GM19452 (cell line): ENCODE data around the gene AP1G2.
"Not testable (repeated sequence)": the region's sequence is repeated elsewhere in the genome, so short reads cannot be mapped to it uniquely, and the experiment has no call there.

Experiments used
- ATAC-seq: cut with Tn5 transposase; IDR thresholded peaks from one replicate; pipeline ENCODE4 v1.9.1; 2021; ENCODE audit not compliant: unreplicated experiment

Gene AP1G2, protein sequence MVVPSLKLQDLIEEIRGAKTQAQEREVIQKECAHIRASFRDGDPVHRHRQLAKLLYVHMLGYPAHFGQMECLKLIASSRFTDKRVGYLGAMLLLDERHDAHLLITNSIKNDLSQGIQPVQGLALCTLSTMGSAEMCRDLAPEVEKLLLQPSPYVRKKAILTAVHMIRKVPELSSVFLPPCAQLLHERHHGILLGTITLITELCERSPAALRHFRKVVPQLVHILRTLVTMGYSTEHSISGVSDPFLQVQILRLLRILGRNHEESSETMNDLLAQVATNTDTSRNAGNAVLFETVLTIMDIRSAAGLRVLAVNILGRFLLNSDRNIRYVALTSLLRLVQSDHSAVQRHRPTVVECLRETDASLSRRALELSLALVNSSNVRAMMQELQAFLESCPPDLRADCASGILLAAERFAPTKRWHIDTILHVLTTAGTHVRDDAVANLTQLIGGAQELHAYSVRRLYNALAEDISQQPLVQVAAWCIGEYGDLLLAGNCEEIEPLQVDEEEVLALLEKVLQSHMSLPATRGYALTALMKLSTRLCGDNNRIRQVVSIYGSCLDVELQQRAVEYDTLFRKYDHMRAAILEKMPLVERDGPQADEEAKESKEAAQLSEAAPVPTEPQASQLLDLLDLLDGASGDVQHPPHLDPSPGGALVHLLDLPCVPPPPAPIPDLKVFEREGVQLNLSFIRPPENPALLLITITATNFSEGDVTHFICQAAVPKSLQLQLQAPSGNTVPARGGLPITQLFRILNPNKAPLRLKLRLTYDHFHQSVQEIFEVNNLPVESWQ

DNA sequence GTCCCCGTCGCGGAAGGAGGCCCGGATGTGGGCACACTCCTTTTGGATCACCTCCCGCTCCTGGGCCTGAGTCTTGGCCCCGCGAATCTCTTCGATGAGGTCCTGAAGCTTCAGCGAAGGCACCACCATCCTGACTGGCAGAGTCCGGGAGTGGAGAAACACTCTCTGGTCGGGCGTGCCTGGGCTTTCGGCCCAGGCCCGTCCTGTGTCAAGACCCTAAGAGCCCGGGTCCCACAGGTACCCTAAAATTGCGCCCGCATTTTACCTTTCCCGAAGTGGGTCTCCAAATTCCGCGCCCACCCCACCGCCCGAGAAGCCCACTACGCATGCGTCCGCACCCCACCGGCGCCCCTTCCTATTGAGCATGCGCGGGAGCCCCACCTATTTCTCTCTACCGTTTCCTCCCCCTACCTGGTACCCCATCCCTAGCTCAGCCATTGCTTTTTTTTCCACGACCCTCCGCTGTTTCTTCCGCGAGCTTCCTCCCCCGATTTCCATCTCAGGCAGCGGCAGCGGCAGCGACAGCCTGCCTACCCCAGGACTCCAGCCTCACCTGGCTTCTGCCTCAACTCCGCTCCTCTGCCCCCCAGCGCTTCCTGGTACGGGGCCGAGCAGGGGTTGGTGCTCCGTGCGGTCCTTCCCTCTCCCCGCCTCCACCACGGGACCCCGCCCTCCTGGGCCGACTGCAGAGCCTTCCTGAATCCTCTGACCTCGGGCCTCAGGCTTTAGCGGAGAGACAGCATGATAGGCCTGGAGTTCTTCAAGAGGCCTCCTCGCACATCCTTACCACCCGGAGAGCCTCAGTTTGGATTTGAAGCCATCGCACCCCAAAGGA lies at the start of gene AP1G2:
TSS of gene AP1G2 (minus strand) at position 606 of the 835 bp plus-strand sequence. CDS start at position 129, 477 bp downstream.
- ATAC-seq = peak; percentile 83

DNA sequence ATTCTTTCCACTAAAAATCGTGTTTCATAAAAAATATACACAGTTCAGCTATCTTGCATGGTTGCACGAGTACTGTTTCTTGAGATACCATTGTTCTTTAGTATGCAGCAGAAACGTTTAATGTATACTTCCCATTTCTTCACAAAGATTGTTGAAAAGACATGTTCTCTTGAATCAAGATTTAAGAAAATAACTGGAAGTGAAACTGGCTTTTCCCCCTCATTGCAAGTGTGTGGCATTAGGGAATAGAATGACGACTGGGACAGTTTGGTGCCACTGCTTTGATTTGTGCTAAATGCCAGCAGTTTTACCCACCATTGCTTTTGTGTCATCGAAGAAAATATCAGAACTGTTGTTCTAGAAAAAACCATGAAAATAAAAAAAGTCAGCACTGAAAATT lies 48.3 kb upstream of the AP1G2 start:
- no peak for ATAC-seq

DNA sequence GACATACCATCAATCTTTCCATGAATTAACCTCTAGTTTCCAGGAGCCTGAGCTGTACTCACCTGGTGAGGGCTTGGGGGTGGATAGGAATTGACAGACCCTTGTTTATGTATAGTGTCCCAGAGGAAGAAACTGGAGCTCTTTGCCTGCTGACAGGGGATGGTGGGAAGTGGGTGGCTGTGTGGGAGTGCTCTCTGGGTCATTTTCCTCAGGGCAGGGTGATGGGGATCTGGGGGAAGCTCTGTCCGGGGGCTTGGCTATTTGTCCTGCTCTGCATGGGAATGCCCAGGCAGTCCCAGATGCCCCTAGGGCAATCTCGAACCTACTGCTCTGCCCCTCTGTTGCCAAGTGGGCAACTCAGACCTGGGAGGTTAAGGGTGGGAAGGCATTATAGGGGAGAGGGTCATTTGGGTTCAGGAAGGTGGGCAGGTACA lies 46.8 kb upstream of the AP1G2 start:
- ATAC-seq = no peak

DNA sequence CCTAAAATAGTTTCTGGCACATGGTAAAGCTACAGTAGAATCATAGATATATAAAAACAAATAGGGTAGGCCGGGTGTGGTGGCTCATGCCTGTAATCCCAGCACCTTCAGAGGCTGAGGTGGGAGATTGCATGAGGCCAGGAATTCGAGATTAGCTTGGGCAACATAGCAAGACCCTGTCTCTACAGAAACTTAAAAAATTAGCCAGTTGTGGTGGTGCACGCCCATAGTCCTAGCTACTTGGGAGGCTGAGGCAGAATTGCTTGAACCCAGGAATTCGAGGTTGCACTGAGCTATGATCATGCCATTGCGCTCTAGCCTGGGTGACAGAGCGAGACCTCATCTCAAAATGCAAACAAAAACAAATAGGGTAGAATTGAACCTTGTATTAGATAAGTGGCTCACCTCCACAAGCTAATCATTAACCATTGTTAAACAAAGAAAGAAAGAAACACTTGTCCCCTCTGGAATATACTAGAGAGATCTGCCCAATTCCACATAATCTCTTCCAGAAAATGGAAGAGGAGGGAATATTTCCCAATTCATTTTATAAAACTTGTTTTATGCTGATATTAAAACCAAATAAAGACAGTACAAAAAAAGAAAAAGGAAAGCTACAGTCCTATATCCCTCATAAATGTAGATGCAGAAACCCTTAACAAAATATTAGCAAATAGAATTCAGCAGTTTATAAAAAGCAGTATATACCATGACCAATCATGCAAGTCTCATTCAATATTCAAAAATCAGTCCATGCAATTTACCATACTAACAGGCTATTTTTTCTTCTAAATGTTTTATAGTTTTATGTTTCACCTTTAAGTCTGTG lies 45.9 kb upstream of the AP1G2 start:
- ATAC-seq = no peak

DNA sequence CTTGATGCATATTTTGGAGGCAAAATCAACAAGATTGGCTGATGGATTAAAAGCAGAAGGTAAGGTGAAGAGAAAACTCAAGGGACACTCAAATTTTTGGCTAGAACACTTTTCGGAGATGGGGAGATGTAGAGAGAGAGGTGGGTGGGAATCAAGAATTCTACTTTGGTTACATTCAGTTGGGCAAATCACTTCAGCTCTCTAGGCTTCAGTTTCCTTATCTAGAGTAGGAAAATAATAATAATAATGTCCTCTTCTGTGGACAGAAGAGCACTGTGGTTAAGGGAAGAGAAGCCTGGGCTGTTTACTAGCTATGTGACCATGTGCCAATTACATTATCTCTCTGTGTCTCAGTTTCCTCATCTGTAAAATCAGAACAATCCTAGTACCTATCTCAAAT lies 45.2 kb upstream of the AP1G2 start:
- ATAC-seq = no peak

DNA sequence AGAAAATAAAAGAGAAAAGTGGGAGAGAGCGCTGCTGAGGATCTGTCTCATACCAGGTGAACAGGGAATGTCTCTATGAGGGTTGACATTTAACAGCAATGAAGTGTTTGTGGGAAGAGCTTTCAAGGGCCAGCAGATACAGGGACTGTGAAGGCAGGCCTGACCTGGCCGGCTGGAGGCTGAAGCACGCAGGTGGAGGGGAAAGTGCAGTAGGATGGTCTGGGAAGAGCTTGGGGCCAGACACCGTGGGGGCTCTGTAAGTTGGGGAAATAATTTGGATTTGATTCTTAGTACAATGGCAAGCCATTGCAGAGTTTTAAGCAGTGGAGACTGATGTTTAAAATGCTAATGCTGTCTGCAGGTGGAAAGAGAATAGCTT lies 44.8 kb upstream of the AP1G2 start:
- no peak for ATAC-seq

DNA sequence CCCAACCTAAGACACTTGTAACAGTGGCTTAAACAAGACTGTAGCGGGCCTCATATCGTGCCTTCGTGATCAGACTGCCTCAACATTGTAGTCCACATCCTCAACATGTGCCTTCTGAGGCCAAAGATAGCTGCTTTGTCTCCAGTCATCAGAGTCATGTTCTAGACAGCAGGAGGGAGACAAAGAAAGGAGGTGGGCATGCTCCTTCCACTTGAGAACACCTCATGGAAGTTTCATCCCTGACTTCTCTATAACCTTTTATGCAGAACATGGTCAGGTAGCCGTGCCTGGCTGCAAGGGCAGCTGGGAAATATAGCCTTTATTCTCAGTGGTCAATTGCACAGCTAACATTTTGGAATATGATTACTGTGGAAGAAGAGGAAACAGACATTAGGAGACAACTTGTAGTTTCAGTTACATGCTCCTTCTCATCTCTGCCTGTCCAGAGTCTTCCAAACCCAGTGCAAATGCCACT lies 43.3 kb upstream of the AP1G2 start:
- no peak for ATAC-seq

DNA sequence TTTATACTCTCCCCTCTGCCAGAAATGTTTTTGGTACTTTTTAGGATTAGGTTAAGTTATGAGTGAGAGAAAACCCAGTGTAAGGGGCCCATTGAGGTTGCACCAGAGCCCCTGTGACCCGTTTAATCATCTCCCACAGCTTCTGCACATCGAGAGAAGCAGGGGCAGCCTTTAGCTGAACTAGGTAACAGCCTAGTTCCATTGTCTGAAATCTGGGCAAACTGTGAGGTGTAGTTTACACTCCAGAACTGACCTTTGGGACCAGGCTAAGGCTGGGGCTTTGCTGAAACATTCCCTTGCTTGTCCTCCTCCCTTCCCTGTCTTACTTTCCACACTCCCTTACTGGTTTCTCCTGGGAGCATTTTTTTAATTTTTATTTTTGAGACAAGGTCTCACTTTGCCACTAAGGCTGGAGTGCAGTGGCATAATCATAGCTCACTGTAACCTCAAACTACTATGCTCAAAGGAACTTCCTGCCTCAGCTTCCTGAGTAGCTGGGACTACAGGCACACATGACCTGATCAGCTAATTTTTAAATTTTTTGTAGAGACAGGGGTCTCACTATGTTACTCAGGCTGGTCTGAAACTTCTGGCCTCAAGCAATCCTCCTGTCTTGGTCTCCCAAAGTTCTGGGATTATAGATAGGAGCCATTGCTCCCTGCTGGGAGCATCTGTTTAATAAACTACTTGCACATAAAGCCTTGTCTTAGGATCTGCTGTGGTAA lies 42.7 kb upstream of the AP1G2 start:
- ATAC-seq = no peak

DNA sequence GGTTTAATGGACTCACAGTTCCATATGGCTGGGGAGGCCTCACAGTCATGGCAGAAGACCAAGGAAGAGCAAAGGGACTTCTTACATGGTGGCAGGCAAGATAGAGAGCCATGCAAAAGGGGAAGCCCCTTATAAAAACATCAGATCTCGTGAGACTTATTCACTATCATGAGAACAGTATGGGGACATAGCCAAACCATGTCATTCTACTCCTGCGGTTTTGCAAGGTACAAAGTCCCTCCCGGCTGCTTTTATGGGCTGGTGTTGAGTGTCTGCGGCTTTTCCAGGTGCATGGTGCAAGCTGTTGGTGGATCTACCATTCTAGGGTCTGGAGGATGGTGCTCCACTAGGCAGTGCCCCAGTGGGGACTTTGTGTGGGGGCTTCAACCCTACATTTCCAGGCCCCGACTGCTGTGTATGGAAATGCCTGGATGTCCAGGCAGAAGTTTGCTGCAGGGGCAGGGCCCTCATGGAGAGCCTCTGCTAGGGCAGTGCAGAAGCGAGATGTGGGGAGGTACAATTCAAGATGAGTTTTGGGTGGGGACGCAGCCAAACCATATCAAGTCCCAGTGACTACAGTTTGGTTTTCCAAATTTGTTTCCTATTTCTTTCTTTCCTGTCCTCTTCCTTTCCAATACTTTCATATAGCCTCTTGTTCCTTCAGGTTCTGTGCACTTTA lies 42.0 kb upstream of the AP1G2 start:
- ATAC-seq = not testable (repeated sequence)

DNA sequence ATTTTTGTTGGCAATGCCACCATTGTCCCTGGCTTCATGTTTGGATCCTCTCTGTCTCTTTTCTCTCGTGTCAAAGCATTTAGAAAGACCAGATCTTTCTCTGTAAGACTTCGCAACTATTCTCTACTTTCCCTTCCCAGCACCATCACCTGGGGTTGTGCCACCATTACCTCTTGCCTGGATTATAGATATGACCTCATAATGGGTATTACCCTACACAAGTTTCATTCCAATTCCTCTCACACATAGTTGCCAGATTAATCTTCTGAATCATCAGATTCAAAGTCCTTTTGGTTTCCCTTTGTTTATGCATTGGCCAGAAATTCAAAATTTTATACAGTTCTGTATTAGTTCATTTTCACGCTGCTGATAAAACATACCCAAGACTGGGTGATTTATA lies 41.4 kb upstream of the AP1G2 start:
- ATAC-seq = no peak

DNA sequence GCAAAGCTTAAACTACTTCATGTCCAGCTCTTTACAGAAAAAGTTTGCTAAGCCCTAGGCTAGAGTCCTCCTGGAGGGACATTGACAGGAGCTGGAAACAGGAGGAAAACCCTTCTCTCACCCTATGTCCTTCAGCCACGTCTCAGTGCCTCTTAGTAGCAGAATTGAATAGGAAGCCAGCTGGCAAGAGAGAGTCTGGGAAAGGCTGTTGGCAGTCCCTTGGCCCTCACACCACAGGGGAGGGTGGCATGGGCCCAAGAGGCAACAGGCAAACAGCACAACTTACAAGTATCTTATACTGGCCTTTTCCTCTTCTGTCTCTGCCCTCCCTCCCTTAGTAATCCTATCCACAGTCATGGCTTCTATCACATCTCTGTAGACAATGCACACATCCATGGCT lies 40.9 kb upstream of the AP1G2 start:
- no peak for ATAC-seq

DNA sequence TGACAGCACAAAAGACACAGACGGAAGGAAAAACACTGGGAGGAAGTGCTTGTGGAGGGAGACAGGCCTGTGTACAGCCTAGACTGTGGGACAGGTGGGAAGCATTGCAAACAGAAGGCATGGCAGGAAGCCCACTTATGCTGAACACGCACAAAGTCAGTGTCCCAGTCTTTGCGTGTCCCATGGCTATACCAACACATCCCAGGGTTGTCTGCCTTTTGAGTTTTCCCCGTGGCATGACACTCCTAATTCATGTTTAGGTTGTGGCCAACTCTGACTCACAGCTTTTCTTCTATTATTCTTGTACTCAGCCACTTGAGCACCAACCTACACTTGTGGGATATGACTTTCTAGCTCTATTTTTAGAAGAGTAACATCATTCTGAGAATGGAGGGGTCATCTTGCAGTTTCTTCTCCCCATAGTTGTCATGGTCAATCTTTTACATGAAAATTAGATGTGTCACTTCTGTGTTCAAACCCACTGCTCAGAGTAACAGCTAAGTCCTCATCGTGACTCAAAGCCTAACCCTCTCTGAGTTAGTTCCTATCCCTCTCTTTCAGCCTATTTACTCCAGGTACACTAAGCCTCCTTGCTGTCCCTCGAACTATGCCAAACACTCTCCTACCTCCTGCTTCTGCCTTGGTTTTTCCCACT lies 38.5 kb upstream of the AP1G2 start:
- ATAC-seq = peak; percentile 78

DNA sequence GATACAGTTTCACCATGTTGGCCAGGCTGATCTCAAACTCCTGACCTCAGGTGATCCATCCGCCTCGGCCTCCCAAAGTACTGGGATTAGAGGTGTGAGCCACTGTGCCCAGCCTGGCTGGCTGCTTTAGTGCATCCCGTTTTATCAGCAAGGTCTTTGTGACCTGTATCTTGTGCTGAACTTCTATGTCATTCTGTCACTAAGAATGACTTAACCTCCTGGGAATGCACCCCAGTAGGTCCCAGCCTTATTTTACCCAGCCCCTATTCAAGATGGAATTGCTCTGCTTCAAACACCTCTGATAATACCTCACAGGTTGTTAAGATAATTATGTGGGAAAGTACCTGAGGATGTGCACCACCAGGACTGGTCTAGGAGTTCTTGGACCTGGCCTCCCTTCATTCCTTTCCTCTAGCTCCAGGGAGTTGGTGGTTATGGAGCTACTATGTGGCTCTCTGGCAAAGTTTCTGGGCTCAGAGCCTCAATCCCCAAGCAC lies 37.1 kb upstream of the AP1G2 start:
- no peak for ATAC-seq

DNA sequence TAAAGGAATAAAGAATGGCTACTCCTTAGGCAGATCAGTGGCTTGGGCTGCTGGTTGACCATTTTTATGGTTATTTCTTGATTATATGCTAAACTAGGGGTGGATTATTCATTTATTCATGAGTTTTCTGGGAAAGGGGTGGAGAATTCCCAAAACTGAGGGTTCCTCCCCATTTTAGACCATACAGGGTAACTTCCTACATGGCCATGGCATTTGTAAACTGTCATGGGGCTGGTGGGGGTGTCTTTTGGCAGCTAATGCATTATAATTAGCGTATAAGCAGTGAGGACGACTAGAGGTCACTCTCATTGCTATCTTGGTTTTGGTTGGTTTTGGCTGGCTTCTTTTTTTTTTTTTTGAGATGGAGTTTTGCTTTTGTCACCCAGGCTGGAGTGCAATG lies 36.6 kb upstream of the AP1G2 start:
- no peak for ATAC-seq

DNA sequence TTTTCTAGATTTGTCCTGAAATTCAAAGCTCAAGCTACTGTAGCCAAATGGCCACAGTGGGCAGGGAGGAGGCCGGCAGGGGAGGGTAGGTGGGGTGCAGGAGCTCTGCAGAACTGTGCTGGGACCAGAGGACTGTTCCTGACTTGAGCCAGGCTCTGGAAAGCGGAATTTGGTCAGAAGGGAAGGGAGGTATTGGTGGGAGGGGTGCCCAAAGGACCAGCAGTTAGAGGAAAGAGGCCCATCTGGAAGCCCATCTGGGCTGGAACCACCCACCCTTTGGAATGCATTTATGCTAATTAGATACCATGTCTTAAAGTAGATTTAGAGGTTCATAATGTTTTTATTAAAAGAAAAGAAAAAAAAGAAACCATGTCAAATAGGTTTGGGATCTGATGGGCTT lies 35.5 kb upstream of the AP1G2 start:
- no peak for ATAC-seq

DNA sequence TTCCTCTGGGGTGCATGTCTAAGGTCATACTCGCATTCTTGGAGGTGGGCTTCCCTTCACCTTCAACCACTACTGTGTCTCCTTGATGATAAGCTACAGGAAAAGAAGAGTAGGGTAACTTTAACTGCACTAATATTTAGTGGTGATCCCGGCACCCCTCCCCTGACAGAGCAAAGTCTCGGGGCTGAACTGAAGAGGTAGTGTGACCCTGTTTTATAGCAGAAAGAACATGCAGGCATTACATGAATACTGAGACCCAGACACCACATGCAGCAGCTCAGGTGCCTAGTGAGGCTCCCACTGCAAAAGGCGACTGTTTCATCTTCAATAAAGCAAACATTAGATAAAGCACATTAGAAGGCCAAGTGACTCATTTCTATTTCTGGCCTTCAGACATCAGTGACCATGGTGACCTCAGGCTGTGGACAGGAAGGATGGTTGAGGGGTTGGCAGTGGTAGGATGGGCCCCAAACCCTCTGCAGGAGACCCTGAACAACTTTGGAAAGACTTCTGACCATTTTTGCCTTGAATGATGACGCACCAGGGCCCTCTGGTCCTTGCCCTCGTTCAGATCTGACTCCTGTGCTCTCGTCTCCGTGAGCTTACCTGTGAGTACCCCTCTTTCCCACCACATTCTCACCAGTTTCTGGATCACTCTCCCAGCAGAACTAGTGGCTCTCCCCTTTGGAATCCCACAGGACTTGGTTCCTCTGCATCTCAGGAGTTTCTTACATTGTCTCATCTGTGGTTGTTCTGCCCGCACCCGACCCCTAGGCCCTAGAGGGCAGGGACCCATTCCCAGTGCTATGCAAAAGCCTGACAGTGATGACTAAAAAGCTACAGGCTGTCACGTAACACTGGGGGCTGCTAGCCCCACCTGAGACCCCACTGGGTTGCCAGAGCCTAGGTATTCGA lies 34.8 kb upstream of the AP1G2 start:
- no peak for ATAC-seq

DNA sequence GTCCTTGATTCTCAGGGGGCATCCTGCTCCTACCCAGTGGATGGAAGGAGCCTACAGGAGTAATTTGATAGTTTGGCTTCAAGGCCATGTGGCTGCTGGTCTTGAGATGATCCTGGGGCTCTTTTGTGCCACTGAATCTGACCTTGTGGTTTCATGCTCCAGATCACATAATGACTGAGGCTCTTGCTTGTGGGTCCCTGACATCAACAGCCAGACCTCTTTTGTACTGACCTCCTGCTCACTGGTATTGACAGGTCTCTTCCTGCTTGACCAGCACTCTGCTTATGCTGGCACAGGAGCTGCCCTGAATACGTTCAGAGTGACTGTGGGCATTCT lies 34.2 kb upstream of the AP1G2 start:
- no peak for ATAC-seq

DNA sequence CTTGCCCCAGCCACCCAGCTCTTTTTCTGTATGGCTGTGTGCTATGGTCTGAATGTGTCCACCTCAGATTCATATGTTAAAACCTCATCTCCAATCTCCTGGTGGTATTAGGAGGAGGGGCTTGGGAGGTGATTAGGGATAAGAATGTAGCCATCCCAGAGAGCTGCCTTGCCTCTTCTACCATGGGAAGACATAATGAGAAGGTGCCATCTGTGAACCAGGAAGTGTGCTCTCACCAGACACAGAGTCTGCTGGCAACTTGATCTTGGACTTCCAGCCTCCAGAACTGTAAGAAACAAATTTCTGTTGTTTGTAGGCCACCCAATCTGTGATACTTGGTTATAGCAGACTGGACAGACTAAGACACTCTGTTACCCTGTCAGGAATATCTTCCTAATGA lies 33.8 kb upstream of the AP1G2 start:
- ATAC-seq = no peak
